HG03060 (cell line): ENCODE results near the gene MECP2.

ENCODE experiments used
- ATAC-seq: cut with Tn5 transposase; IDR thresholded peaks from one replicate; pipeline ENCODE4 v1.9.1; 2021; ENCODE audit warnings: low read depth, moderate number of reproducible peaks; ENCODE audit not compliant: unreplicated experiment

MECP2 gene

DNA sequence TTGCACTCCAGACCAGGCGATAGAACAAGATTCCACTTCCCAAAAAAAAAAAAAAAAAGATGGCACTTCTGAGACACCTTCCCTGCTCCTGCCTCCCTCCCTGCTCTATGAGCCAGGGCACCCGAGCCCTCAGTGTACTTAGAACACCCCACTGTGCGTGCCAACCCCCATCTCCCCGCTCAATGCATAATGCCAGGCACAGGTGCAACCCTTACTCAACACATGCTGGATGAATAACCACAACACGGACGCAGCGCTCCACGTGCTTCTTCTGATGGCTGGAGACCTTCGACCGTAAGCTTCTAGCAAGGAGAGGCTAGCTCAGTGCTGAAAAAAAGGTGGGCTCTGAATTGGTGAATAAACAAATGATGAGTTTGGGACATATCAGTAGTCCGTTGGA, 57.9 kb downstream of the MECP2 start:
- no peak for ATAC-seq

DNA sequence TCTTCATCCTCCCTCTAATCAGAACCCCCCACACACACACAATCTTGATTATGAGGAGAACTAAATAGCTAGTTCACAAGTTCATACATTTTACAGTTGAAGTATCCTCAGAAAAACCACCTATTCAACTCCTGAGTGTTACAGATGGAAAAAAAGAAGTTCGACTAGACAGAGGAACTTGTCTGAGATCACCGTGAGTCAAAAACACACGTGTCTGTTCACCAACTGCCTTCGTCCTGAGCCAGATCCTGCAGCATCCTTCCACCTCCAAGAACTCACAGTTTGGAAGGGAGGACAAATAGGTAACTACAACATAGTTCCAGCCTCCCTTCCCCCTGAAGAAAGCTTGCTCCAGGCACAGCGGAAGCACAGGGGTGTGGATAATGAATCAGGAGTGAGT, 58.9 kb downstream of the MECP2 start:
- no peak for ATAC-seq

DNA sequence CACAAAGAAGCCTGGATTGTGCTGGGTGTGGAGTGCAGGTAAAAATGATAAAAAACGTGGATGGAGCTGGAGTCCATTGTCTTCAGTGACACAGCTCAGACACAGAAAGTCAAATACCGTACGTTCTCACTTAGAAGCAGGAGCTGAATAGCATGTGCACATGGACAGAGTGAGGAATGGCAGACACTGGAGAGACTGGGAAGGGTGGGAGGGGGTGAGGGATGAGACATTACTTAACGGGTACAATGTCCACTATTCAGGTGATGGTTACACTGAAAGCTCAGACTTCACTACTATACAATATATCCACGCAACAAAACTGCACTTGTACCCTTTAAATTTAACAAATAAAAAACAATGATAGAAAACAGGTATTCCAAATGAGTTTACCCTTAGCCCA, 59.8 kb downstream of the MECP2 start:
- no peak for ATAC-seq

DNA sequence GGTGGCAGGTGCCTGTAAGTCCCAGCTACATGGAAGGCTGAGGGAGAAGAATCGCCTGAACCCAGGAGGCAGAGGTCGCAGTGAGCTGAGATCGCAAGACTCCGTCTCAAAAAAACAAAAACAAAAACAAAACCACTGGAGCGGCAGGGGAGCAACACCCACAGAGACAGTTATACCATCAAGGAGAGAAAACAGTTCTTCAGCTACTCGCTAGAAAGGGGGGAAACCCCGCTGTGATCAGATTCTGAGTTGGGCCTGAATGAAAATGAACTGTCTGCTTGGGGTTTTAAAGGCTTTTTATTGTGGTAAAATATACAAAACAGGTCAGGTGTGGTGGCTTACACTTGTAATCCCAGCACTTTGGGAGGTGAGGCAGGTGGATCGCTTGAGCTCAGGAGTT, 61.0 kb downstream of the MECP2 start:
- ATAC-seq = no peak

DNA sequence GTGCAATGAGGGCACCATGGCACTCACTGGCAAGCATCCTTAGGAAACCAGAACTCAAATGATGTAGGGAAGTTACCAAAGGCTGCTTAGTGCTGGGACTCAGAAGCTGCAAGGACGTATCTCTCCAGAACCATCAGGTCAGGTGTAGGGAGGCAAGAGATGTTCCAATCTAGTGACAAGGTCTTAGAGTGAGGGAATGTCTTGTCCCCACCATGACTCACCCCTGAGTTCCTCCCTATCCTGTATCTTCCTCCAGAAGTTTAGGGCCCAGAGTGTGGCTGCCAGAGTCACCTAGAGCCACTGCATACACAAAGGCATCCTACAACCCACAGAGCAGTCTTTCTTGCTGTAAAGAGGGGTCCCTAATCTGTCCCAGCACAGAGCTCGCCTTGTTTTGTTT, 63.7 kb downstream of the MECP2 start:
- ATAC-seq = no peak

DNA sequence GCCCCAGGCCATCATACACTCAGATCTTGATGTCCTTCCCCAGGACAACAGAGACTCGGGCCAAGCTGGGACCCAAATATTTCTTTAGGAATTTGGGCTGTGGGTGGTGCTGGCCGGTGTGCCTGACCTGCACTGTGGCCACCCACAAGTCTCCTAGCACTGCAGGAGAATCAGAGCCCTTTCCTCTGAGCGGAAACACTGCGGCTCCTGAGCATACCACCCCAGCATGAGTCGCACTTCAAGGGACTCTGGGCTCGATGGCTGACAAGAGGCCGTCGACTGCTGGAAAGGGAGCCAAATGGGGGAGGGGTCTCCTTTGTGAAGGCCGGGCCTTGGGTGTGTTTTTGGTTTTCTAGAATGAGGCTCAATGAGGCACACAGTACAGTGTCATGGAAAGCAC, 64.9 kb downstream of the MECP2 start:
- no peak for ATAC-seq

DNA sequence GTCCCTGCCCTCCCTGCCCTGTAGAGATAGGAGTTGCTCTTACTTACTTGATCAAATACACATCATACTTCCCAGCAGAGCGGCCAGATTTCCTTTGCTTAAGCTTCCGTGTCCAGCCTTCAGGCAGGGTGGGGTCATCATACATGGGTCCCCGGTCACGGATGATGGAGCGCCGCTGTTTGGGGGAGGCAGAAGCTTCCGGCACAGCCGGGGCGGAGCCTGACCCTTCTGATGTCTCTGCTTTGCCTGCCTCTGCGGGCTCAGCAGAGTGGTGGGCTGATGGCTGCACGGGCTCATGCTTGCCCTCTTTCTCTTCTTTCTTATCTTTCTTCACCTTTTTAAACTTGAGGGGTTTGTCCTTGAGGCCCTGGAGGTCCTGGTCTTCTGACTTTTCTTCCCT, 65.4 kb downstream of the MECP2 start:
- ATAC-seq = no peak

DNA sequence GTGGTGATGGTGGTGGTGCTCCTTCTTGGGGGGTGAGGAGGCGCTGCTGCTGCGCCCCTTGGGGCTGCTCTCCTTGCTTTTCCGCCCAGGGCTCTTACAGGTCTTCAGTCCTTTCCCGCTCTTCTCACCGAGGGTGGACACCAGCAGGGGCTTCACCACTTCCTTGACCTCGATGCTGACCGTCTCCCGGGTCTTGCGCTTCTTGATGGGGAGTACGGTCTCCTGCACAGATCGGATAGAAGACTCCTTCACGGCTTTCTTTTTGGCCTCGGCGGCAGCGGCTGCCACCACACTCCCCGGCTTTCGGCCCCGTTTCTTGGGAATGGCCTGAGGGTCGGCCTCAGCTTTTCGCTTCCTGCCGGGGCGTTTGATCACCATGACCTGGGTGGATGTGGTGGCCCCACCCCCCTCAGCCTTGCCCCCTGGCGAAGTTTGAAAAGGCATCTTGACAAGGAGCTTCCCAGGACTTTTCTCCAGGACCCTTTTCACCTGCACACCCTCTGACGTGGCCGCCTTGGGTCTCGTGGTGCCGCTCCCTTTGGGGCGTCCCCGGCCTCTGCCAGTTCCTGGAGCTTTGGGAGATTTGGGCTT, 66.7 kb downstream of the MECP2 start:
- ATAC-seq = no peak

DNA sequence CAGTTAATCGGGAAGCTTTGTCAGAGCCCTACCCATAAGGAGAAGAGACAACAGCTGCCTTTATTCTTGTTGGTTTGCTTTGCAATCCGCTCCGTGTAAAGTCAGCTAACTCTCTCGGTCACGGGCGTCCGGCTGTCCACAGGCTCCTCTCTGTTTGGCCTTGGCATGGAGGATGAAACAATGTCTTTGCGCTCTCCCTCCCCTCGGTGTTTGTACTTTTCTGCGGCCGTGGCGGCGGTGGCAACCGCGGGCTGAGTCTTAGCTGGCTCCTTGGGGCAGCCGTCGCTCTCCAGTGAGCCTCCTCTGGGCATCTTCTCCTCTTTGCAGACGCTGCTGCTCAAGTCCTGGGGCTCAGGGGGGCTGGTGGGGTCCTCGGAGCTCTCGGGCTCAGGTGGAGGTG, 67.3 kb downstream of the MECP2 start:
- no peak for ATAC-seq

DNA sequence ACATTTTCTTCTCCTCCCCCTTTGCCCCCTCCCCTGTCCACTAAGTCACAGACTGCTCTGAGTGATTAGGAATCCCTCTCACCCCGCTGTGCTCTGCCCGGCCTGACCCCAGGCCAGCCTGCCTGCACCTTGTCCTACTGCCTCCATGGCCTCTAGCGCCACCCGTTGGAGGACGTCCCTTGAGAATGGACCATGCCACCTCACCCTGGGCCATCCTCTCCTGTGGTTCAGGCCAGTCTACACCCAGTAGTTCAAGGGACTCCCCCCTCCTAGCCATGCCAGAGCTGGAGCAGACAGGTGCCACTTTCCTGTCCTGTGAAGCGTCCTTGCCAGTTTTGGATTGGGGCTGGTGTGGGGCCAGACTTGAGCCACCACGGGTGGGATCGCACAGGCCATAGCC, 68.1 kb downstream of the MECP2 start:
- ATAC-seq = no peak

DNA sequence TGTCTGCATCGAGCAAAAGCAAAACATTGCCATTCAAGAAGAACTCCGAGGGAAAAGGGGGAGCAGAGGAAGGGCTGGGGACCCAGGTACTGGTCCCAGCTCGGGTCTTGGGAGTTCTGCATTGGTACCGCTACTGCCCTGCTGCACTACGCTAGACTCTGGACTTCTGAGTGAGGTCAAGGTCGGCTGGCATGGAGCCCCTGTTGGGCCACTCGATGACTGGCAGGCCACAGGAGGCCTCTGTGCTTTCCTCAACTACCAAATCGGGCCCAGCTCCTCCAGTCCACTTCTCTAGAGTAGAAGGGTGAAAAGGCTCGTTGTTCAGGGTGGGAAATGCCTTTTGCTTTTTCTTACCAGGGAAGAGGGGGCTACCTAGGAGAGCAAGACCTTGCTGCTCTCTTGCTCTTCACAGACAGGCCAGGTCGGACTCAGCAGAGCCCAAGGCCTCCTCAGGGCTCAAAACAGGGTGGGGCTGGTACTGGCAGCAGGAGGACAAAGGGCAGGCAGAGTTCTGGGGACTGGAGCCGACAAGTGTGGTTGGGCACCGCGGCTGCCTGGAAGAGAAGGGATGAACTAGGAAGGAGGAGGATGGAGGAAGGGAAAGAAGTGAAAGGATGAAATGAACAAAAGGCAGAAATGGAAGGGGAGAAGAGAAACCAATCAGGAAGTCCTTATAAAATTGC, 68.9 kb downstream of the MECP2 start:
- ATAC-seq = no peak

DNA sequence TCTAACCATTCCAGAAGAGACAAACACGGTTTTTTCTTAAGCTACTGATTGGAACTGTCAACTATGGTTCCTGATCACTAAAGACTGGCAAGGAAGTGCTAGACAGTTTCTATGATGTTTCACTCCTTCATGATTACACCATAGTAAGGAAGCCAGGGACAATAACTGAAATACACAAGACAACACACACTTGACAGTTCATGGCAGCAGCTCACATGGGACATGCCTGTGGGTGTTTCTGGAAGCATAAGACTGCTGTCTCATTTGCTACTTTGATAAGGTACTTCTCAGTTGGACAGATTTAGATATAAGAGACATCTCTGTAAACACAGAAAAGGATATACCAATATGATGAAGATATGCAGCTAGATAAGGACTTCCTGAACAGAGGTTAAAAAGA, 69.5 kb downstream of the MECP2 start:
- ATAC-seq = no peak

DNA sequence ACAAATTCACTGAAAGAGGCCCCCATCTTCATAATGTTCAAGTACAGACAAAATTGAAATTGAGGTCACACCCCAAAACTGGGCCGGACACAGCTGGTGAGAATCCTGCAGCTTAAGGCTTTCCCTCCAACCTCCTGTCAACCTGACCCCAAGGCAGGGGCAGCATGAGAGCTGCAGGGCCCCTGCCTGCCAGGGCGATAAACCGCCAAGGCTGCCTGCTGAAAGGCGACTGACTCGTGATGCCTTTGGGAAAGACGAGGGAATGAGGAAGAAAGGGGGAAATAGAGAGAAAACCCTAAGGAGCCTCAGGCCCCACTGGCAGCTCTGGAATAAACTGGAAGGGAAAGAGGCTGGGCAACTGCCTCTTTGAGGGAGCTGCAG, 70.5 kb downstream of the MECP2 start:
- ATAC-seq = no peak

DNA sequence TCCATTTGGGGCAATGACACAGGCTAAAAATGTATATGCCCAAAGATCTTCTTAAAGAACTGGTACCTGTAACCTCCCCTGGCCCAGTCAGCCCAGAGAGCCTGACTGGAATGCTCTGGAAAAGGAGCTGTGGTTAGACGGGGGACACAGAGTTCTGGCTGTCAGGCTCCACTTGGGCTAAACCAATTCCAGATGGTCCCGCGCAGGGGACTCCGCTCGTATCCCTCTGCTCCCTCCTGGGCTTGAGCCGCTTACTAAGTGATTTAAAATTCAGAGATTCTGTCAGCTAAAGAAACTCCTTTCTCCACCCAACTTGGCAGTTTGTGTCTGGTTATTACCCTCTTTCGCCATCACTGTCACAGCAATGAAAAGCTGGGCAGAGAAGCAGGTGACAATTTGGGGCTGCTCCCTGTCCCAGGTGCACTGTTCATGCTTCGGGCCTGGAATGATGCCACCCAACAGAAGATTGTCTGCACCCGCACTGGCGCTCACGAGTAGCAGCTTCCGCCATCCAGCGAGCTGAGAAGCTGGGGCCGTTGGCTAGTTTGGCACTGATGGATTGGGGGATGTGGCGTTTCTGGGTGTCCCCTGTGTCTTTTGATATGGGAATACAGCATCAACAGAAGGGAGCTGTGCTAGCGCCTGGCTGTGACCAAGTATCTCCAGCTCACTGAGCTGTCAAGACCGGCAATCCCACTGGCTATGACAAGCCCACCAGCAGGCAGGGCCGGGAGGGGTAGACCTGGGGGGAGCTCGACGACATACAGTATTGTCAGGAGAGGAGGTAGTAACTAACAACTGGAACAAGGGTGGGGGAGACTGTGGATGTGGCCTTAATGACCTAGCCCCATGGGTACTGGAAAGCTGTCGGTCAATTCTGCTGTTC, 71.1 kb downstream of the MECP2 start:
- no peak for ATAC-seq

DNA sequence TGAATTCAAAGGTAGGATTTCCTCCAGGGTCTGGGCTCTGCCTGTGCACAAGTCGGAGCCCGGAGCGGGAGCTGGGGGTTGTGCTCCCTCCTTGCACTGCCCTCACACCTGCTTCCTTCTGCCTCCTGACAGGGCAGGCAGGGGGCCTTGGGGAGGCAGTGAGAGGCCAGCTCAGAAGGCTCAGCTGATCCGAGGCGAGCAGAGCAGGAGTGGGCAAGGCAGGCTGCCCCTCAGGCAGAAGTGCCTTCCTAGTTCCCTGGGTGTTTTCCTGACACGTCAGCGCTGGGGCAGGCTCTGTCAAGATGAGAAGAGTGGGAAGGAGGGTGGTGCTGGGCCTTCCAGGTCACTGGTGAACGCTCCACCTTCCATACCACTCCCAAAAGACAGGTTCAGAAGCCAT, 72.3 kb downstream of the MECP2 start:
- ATAC-seq = no peak

DNA sequence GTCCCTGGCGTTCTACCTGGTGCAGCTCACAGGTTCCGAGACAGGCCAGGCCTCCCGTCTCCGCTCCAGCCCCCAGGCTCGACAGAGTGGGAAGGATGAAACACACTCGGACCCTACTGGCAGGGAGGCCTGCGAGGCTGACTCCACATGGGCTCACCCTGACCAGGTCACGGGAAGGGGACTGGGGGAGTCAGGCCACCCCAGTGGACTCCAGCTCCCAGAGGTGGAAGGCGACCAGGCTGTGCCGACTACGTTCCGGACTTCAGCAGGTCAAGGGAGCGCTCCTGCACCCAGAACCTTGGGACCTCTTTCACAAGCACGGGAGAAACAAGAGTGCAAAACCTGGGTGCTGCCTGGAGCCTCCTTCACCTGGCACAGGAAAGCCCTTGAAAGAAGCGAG, 73.2 kb downstream of the MECP2 start:
- no peak for ATAC-seq

DNA sequence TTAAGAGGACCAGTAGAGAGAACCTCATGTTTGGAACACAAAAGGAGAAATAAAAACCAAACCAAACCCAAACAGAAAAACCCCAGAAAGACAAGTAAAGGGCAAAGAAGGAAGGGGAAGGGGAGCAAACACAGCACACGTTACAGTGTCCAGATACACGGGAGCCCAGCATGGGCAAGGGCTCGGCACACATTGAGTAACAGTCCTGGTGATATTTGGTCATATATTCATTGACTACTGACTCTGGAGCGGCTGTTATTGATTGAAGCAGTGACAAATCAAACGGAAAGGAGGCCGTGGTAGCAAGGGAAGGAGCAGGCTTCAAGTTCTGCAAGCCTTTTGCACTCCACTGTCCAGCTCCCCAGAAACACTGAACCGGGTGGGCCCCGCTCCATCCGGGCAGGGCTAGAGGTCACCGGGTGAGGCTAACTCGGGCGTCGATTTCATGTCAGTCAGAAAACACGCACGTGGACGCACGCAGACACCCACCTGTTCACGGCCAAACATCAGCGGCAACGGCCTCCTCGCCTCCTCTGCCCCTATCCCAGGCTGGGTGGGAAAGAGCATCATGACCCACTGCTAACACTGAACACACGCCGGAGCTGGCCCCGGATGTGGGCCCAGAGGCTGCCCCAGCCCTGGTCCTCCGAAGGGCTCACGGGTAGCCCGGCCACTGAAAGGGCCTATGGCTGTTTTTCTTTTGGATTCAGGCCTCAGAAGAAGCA, 74.1 kb downstream of the MECP2 start:
- no peak for ATAC-seq

DNA sequence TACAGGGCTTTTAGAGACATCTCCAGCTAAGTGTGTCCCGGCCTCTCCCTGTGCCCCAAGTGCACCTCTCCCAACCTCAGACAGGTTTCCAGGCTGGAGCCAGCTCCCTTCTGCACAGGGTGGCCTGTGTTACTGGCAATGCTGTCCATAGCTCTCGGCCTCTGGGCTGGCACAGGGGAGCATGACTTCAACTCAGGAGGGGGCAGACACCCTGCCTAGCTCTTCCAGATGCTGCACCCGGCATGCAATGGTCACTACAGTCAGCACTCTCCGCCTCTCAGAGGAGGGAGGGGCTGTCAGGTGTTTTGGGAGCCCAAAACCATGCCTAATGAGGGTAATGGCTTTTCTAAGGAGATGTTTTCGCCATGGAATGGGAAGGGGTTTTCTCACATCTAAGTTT, 75.4 kb downstream of the MECP2 start:
- ATAC-seq = no peak

DNA sequence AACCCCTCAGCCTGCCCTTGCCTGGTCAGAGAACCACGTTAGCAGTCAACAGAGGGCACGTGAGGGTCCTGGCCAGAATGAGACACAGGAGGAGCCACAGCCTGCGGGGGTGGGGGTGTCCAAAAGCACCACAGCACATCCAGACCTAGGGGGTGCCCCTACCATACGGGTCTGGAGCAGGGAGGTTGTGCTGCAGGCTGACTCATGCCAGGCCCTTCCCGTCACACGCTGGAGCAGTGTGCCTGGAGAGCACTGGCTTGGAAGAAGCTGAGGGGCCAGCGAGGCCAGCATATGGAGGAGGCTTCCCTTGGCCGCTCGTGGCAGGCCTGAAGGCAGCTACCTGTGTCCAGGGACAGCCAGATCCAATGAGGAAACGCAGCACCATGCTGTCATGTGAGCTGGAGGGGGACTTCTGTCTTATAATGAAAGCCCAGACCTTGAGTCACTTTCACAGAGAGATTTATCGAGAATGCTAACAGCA, 76.3 kb downstream of the MECP2 start:
- no peak for ATAC-seq

DNA sequence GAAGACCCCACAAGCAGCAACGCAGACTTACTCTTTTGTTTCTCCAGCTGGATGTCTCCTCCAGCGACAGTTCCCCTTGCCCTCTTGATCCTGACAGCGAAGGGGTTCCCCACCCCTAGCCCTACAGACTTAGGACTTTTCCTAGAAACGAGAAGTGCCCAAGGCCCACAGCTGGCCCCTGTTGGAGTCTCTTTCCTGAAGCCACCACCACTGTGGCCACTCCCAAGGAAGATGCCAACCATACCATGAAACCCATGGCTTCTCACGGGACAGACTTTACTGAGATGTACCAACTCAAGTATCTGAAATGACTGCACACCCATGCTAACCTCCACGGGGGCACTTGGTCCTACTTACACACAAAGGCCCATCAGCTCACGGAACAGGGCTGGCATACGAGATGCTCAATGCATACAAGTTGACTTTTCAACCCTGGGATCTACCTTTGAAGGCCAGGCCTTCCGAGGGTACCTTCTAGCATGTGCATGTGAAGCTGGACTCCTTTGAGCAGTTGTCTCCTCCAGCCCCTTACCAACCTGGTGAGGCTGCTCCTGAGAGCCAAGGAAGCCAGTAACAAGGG, 76.9 kb downstream of the MECP2 start:
- ATAC-seq = no peak
